Fibroblast of peridontal ligament (primary cell): ENCODE results near the gene LRRC38.
"Not testable (repeated sequence)": the region's sequence is repeated elsewhere in the genome, so short reads cannot be mapped to it uniquely, and the experiment has no call there.

Experiments
- DNase-seq: peaks from one replicate; pipeline ENCODE4 v3.0.0-alpha.2; 2010; ENCODE audit errors: extremely low read depth

Gene LRRC38

GRCh38 chr1:13513895-13514546 lies at the start of gene LRRC38:
Gene LRRC38, minus strand, starts transcription at chr1:13514003. Its CDS starts 410 bp downstream, at chr1:13513593.
- no peak for DNase-seq

GRCh38 chr1:13562981-13563380 lies 49.2 kb upstream of the LRRC38 start:
- DNase-seq = not testable (repeated sequence)

GRCh38 chr1:13560541-13560940 lies 46.7 kb upstream of the LRRC38 start:
- DNase-seq = no peak

GRCh38 chr1:13556224-13556764 lies 42.5 kb upstream of the LRRC38 start:
- DNase-seq = no peak

- no peak for DNase-seq
Measured at GRCh38 chr1:13554798-13555197, 41.0 kb upstream of the LRRC38 start.

- DNase-seq = no peak
Measured at GRCh38 chr1:13550663-13551062, 36.9 kb upstream of the LRRC38 start.

GRCh38 chr1:13549521-13549920 lies 35.7 kb upstream of the LRRC38 start:
- DNase-seq = no peak

GRCh38 chr1:13549021-13549420 lies 35.2 kb upstream of the LRRC38 start:
- no peak for DNase-seq

- no peak for DNase-seq
Measured at GRCh38 chr1:13548281-13548680, 34.5 kb upstream of the LRRC38 start.

GRCh38 chr1:13546791-13547190 lies 33.0 kb upstream of the LRRC38 start:
- DNase-seq = no peak

GRCh38 chr1:13544221-13544556 lies 30.4 kb upstream of the LRRC38 start:
- DNase-seq = no peak

GRCh38 chr1:13543451-13544220 lies 29.8 kb upstream of the LRRC38 start:
- no peak for DNase-seq

- no peak for DNase-seq
Measured at GRCh38 chr1:13541435-13542215, 27.8 kb upstream of the LRRC38 start.

- no peak for DNase-seq
Measured at GRCh38 chr1:13540866-13541265, 27.1 kb upstream of the LRRC38 start.

- DNase-seq = no peak
Measured at GRCh38 chr1:13539683-13540082, 25.9 kb upstream of the LRRC38 start.

GRCh38 chr1:13538832-13539231 lies 25.0 kb upstream of the LRRC38 start:
- DNase-seq = no peak

- DNase-seq = no peak
Measured at GRCh38 chr1:13536571-13536970, 22.8 kb upstream of the LRRC38 start.

GRCh38 chr1:13535227-13535626 lies 21.4 kb upstream of the LRRC38 start:
- no peak for DNase-seq

- no peak for DNase-seq
Measured at GRCh38 chr1:13528320-13528719, 14.5 kb upstream of the LRRC38 start.

- DNase-seq = no peak
Measured at GRCh38 chr1:13523780-13524477, 10.1 kb upstream of the LRRC38 start.

- DNase-seq = no peak
Measured at GRCh38 chr1:13520985-13521384, 7.2 kb upstream of the LRRC38 start.
